Prostate gland (tissue), 2 donors: ENCODE measurements around the gene CIDEA. TPM values are rescaled to one million over a fixed set of nuclear protein-coding genes. Genes with fewer than 3 reads are reported as not detected.
A peak's percentile ranks its signal among the peaks of the same experiment; 100 is the strongest.

Experiments used
- DNase-seq: peaks from one replicate; pipeline ENCODE4 v3.0.0-alpha.2; 2019; ENCODE audit warnings: low spot score
- H3K27ac ChIP-seq, 2 donors: fragments of 200-600 bp; sonication (generic); 2 replicates each; pipeline ENCODE4 v1.5.1; 2017 to 2019
- H3K27me3 ChIP-seq: fragments of 200-600 bp; sonication (generic); replicated peaks from 2 replicates; pipeline ENCODE4 v1.5.1; 2019; ENCODE audit not compliant: insufficient read depth
- H3K36me3 ChIP-seq, 2 donors: fragments of 200-600 bp; sonication (generic); 1 replicate in 1 of 2; 2 replicates in 1 of 2; pipeline versions ENCODE4 v1.5.1 to v1.8.1; 2017 to 2019
- H3K4me1 ChIP-seq: fragments of 200-600 bp; sonication (generic); replicated peaks from 2 replicates; pipeline ENCODE4 v1.5.1; 2019
- H3K4me3 ChIP-seq, 2 donors: fragments of 200-600 bp; sonication (generic); 2 replicates each; pipeline ENCODE4 v1.5.1; 2017 to 2019
- H3K9me3 ChIP-seq: fragments of 200-600 bp; sonication (generic); 2 replicates; pipeline ENCODE4 v1.5.1; 2017
- CTCF ChIP-seq, 4 experiments: fragments of 200-600 bp in 2 of 4; fragments of 450-650 bp in 2 of 4; sonication (generic) in 2 of 4; IDR thresholded peaks; 1 replicate in 3 of 4; 2 replicates in 1 of 4; pipeline ENCODE4 v1.5.1; 2016 to 2019; ENCODE audit warnings: antibody characterized with exemption in 4 of 4, mild to moderate bottlenecking in 2 of 4, moderate library complexity in 2 of 4
- POLR2A ChIP-seq: fragments of 450-650 bp; IDR thresholded peaks from one replicate; pipeline ENCODE4 v1.6.1; 2016; ENCODE audit warnings: antibody characterized with exemption, mild to moderate bottlenecking
- POLR2AphosphoS5 ChIP-seq: sonication (generic); formaldehyde crosslinking; IDR thresholded peaks from one replicate; pipeline ENCODE4 v1.6.1; 2017; ENCODE audit warnings: antibody characterized with exemption
- WGBS: methylation state at CpG from one replicate; pipeline ENCODE4 v1.1.5; 2018; 5-methylcytosine and 5-hydroxymethylcytosine counted together
- intact Hi-C: fragments of 100-400 bp; cut with DNase I; formaldehyde crosslinking; loops from one replicate; pipeline ENCODE4 v1.14.2; 2022
- total RNA-seq, 2 donors: library from RNA; depleted of rRNA; stranded (reverse); fragments of >200 nt; gene quantifications; one replicate each; pipeline ENCODE4 v1.1.0, GENCODE V29; 2016

The CIDEA gene
- total RNA-seq, 2 donors from 2014 or later, result not detected

GRCh38 chr18:12274793-12275192 is 20.6 kb downstream of the CIDEA start:
- Histone ChIP-seq H3K36me3 (no peaks in the 10 kb centered on the region), H3K27me3 (no peaks in the 10 kb centered on the region), H3K9me3 (no peaks in the 10 kb centered on the region), H3K4me3 (no peak overlapping the region), H3K4me1 (no peaks in the 10 kb centered on the region), H3K27ac (no peak overlapping the region)
- 100% methylated on average over 4 of the region's 4 CpGs for WGBS
- TF ChIP-seq CTCF (IDR thresholded peaks at IDR 0.05) (no peak), POLR2AphosphoS5 (no peak), POLR2A (no peak)
- no peak for DNase-seq
- intact Hi-C loops, result loop anchor here (5.0 to 10.0 kb wide), 4 partner anchors 33 to 610 kb away; partner anchors contain the start of genes PTPN2, SPIRE1 and TUBB6

- 65% methylated on average over 26 of the region's 26 CpGs for WGBS
- H3K27ac ChIP-seq, result peak overlapping the region; percentile 36 to 93
- no peaks in the 10 kb centered on the region for H3K36me3 ChIP-seq
- intact Hi-C loops, result loop anchor here (10.0 kb wide), 2 partner anchors 378 to 608 kb away; partner anchors contain the start of genes PTPN2 and SPIRE1
- H3K9me3 ChIP-seq, result no peaks in the 10 kb centered on the region
- no peak overlapping the region for H3K4me3 ChIP-seq
- no peak for DNase-seq
- TF ChIP-seq POLR2AphosphoS5, result peak; percentile 60
- TF ChIP-seq CTCF (IDR thresholded peaks at IDR 0.05), result no peak
- no peaks in the 10 kb centered on the region for H3K27me3 ChIP-seq
- no peaks in the 10 kb centered on the region for H3K4me1 ChIP-seq
Observed at GRCh38 chr18:12276736-12277554, 22.8 kb downstream of the CIDEA start.

- no peaks in the 10 kb centered on the region for H3K27me3 ChIP-seq
- no peak for TF ChIP-seq POLR2AphosphoS5
- TF ChIP-seq POLR2A, result no peak
- TF ChIP-seq CTCF (IDR thresholded peaks at IDR 0.05), result no peak
- no peak for DNase-seq
- 42% methylated on average over 7 of the region's 7 CpGs for WGBS
- no peaks in the 10 kb centered on the region for H3K9me3 ChIP-seq
- H3K36me3 ChIP-seq, result no peaks in the 10 kb centered on the region
- intact Hi-C loops, result loop anchor here (10.0 kb wide), 2 partner anchors 377 to 607 kb away; partner anchors contain the start of genes PTPN2 and SPIRE1
- H3K4me1 ChIP-seq, result no peaks in the 10 kb centered on the region
- peak overlapping the region; percentile 10 to 21 for H3K4me3 ChIP-seq
- peak overlapping the region; percentile 88 to 93 for H3K27ac ChIP-seq
Observed at GRCh38 chr18:12278215-12278671, 24.1 kb downstream of the CIDEA start.

- WGBS, result 30% methylated on average over 30 of the region's 30 CpGs
- peak overlapping the region; percentile 10 to 21 for H3K4me3 ChIP-seq
Observed at GRCh38 chr18:12278741-12279682, 24.9 kb downstream of the CIDEA start.

More at GRCh38 chr18:12278741-12279682, 24.9 kb downstream of the CIDEA start:
- H3K36me3 ChIP-seq, result no peaks in the 10 kb centered on the region
- H3K9me3 ChIP-seq, result no peaks in the 10 kb centered on the region
- intact Hi-C loops, result loop anchor here (10.0 kb wide), 2 partner anchors 376 to 606 kb away; partner anchors contain the start of genes PTPN2 and SPIRE1
- TF ChIP-seq POLR2AphosphoS5 (peak; percentile 80), POLR2A (peak; percentile 41), CTCF (IDR thresholded peaks at IDR 0.05) (peak in 1 of 4 experiments; percentile 31)
- DNase-seq, result peak; percentile 31
- peak overlapping the region; percentile 88 to 93 for H3K27ac ChIP-seq
- no peaks in the 10 kb centered on the region for H3K4me1 ChIP-seq
- no peaks in the 10 kb centered on the region for H3K27me3 ChIP-seq
